ENCODE data around the gene LRRC73.
A peak's percentile ranks its signal among the peaks of the same experiment; 100 is the strongest.
"Not testable (repeated sequence)": the region's sequence is repeated elsewhere in the genome, so short reads cannot be mapped to it uniquely, and the experiment has no call there.

Gene LRRC73

DNA sequence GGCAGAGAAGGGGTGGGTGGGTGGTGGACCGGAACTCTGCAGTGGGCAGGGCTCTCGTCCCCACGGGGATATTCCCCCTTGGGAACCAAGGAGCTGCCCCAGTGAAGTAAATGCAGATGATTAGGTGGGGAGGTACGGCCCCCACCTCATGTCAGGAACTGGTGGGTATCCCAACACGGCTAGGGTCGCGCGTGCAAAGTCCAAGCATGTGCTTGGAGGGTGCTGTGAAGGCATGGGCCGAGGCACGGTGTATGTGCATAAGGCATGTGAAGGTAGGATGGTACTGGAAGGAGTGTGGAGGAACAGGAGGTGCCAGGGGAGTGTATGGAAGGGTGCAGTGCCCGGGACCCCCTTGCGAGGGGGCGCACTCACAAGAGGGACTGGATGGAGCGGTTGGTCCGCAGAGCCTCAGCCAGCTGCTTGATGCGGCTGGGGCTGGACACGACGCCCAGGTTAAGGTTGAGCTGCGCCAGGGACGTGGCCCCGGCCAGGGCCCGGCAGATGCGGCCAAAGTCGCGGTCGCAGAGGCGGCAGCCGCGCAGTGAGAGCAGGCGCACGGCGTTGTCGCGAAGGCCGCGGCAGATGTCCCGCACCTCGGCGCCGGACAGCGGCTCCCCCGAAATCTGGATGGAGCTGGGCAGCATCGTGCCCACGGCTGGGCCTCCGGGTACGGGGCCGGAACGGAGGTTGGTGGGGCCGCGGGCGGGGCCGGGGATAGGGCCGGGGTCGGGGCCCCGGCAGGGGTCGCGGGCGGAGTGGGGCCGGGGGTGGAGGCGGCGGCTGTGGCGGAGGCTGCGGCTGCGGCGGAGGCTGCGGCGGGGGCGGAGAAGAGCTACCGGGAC, 783 bp downstream of the LRRC73 start:
- DNase-seq: no peak

DNA sequence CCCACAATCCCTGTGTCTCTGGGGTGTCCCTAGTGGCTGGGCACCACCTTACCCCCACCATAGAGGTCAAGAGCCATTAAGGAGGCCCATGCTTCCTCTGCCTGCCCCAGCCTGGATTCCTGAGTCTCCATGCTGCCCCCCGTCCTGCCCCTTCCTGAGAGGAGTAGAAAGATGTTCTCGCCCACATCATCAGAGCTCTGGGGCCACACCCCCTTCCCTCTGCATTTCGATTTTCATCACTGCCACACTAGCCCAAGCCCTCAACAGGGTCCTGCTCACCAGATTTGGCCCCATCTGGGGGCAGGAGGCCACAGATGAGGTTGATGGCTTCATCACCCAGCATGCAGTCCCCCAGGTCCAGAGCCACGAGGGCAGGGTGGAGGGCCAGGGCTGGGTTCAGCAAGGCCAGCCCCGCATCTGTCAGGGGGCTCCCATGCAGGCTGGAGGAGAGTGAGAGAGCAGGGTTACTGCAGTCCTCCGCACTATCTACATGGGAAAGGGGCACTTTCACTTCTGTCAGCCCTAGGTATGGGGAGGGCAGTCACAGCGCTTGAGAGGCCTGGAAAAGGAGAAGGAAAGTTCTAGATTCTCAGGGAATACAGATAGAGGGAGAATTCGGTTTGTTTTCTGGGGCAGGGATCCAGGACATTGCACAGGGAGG, 1.5 kb downstream of the LRRC73 start:
- no peak for DNase-seq

DNA sequence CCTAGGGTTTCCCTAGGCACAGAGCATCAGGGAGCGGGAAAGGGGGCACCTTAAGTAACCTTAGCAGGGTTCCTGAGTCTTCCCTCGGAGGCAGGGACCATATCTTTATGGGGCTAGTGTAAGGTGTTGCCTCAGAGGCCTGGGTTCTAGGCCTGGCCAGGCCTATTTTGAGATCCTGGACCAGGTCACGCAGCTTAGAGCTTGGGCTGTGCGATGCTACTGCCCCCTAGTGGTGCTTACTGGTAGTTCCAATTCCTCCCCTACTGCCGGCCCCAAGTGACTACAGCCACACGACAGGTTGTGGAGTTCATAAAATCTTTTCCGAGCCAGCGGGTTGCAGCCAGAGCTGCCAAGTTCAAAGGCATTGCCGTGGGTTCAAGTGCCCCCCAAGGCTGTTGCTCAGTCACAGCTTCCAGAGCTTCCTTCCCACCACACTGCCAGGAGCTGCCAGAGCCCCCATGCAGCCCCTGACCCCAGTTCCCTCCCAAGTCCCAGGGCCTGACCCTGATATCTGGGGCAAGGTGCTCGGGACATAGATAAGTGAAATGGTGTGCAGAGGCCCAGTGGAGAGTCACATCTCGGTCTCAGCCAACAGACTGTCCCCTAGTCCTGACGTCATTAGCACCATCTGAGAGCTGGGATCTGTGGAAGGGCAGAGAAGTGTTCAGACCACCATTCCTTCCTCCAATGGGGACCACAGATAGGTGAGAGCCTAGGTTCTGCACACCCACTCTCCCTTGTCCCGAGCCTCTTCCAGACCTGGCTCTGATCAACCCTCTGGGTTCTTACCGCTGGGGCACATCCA, 3.3 kb downstream of the LRRC73 start:
- DNase-seq: peak; percentile 74

DNA sequence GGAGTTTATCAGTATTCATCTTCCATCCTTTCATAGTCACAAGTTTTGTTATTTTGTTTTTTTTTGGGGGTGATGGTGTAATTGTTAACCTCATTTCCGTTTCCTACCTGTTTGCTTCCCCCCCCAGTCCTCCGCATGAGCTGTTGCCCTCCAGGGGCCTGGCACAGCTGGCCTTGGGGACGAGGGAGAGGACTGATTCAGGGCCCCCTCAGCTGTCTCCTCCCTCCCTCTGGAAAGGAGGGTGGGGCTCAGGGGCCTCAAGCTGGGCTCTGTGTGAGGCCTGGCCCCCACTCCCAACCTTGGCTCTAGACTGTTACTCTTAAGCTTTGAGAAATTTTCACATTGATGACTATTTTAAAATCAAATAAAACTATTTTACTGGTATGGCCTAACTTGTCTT, 4.0 kb downstream of the LRRC73 start:
- DNase-seq: no peak

DNA sequence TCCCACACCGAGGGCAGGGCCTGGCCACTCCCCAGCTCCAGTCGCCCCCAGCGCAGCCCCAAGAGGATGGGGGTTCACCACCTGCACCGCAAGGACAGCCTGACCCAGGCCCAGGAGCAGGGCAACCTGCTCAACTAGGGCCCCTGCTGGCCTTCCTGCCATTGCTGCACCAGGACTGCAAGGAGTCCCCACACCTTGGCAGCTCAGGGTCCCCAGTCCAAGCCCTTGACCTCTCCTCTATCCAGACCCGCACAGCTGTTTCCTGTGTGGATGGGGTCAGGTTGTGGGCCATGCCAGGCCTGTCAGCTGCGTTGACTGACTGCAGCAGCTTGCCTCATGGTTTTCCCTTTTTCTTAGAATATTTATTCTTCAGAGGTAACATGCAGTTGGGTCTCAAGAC, 4.4 kb downstream of the LRRC73 start:
- no peak for DNase-seq

DNA sequence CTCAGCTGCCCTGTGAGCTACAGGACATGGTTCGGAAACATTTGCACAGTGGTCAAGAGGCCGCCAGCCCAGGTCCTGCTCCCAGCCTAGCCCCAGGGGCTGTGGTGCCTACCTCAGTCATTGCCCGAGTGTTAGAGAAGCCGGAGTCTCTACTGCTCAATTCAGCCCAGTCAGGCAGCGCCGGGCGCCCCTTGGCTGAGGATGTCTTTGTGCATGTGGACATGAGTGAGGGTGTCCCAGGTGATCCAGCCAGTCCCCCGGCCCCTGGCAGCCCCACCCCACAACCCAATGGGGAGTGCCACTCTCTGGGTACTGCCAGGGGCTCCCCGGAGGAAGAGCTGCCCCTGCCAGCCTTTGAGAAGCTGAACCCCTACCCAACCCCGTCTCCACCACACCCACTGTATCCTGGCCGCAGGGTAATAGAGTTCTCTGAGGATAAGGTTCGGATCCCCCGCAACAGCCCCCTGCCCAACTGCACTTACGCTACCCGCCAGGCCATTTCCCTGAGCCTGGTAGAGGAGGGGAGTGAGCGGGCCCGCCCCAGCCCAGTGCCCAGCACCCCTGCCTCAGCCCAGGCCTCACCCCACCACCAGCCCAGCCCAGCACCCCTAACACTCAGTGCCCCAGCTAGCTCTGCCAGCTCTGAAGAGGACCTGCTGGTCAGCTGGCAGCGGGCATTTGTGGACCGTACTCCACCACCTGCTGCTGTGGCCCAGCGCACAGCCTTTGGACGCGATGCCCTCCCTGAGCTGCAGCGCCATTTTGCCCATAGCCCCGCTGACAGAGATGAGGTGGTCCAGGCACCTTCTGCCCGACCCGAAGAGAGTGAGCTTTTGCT, 5.2 kb downstream of the LRRC73 start:
- no peak for DNase-seq

DNA sequence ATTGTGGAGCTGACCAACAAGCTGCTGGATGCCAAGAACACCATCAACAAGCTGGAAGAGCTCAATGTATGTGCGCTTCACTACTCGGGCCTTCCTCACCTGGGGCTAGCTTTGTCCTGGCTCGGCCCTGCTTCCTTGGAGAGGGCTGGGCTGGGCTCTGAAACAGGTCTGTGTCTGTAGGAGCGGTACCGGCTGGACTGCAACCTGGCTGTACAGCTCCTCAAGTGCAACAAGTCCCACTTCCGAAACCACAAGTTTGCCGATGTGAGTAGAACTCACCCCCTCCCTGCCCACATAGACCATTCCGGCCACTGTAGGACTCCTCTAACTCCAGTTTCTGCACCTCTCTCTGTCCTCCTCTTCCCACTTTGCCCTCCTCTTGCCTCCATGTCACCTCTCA, 6.7 kb downstream of the LRRC73 start:
- no peak for DNase-seq

DNA sequence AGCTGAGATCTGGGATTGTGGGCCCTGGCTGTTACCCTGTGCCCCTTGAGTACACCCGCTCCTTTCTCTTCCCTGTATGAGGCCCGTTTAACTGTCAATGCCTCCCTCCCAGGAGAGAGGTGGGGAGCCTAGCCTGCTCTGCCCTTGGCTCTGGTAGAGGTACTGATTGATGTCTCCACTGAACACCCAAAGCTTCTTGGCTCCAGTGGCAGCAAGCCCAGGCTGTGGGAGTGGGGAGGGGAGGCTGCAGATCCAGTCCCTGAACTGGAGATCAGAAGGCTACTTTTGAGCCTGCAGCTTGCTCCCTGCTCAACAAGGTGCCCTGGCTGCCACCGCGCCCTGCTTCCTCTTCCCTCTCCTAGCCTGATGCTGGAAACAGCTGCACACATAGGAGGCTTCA, 7.5 kb downstream of the LRRC73 start:
- DNase-seq: no peak

DNA sequence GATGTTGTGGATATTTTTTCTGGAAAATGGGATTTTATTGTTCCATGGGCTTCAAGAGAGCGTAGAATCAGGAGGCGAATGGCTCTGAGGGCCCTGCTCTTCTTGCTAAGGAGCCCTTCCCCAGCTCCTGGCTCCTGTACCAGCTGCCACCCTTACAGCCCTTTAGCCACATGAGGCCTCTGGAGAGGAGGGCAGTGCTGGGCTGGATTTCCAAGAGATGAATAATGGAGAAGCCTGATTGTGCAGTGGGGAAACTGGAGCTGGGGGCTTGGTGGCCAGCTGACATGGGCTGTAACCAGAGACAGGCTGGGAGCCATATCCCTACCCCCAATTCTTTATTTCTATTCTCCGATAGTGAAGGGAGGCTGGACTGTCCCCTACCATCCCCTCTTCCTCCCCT, 9.2 kb downstream of the LRRC73 start:
- no peak for DNase-seq

DNA sequence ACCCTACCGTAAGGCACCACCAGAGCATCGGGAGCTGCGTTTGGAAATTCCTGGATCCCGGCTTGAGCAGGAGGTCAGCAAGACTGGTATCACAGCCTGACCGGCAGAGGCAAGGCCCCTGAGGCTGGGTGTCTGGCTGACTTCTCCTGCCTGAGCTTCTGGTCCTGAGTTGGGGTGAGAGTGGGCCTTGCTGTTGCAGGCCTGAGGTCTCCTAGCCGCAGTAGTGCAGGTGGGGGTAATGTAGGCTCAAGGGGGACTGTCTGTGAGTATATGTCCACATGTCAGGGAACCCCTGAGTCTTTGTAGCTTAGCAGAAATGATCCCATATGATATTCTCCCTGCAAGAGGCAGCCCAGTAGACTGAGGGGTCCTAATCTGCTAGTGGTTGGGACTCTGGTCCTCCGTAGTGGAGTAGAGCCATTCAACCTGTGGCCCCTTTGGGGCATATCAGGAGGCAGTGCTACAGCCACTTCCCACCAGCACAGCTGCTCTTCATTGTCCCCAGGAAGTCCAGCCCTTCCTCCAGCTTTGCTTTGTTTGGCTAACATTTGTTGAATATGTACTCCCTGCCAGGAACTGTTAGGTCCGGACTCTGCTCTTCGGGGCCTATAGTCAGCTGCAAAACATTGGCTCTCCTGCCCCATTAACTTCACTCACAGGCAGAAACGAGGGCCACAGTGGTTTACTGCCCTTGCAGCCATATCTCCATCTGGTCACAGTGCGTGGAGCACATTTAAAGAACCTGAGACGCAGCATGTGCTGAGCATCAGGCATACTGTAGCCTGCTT, 10.9 kb downstream of the LRRC73 start:
- no peak for DNase-seq

DNA sequence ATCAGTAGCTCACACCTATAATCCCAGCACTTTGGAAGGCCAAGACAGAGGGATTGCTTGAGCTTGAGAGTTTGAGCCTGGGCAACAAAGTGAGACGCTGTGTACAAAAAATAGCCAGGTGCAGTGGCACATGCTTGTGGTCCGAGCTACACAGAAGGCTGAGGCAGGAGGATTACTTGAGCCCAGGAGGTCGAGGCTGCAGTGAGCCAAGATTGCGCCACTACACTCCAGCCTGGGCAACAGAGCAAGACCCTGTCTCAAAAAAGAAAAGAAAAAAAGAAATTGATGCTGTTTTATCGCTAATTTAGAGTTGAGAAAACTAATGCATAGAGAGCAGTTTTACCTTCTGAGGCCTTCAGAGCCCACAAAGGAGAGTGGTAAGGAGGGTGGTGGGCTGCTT, 11.9 kb downstream of the LRRC73 start:
- DNase-seq: not testable (repeated sequence)

DNA sequence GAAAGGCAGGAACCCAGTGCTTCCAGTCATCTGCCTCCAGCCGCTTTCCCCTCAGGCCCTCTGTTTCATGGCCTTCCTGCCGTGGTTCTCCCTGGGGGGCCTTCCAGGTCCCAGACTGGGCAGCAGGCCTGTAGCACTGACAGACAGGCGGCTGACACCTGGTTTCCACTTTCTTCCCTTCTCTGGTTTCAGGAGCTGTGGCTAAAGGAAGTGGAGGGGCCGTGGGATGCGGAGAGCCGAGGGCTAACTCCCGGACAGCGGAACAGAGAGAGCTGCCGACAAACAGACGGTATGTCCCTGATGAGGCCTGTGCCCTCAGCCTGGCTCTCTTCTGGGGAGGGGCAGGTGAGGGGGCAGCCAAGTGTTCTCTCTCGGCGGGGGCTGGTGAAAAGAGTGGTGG, 12.5 kb downstream of the LRRC73 start:
- no peak for DNase-seq

DNA sequence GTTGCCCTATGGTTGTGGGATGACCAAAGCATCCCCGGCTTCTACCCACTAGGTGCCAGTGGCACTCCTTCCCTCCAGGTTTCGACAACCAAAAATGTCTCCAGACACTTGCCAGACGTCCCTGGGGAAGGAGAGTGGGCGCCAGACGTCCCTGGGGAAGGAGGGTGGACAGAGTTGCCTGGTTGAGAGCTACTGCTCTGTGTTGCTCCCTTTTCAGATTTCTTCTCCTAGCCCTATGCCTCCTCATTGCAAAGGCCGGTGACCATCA, 13.1 kb downstream of the LRRC73 start:
- no peak for DNase-seq

DNA sequence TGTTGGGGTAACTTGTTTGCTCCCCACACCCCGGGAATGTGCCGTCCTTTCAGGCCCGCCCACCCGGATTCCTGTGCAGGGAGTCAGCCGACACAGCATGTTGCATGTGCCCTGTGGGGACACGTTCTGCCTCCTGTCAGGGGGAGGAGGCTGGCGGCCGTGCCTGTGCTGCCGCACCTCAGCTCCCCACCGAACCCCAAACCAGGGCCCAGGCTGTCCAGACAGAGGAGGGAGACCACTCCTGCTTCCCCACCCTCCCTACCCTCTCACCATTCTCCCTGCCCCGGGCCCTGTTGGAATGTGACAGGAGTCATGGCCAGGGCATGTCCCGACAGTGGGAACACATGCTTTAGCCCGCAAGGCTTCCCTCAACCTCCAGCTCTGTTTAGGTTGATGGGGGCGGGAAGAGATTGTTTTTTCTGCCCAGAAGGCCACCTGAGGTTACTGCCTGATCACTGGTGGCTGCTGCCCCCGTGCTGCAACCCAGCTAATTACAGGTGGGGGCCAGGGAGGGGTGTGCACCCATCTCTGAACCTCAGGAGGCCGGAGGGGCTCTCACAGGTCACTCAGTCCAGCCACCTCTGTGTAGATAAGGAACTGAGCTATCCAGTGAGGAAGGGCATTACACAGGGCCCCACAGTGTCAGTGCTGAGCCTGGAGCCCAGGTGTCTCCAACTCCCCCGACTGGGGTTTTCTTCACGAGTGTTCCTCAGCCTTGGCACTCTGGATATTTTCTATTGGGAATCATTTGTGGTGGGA, 13.6 kb downstream of the LRRC73 start:
- peak; percentile 55 for DNase-seq

DNA sequence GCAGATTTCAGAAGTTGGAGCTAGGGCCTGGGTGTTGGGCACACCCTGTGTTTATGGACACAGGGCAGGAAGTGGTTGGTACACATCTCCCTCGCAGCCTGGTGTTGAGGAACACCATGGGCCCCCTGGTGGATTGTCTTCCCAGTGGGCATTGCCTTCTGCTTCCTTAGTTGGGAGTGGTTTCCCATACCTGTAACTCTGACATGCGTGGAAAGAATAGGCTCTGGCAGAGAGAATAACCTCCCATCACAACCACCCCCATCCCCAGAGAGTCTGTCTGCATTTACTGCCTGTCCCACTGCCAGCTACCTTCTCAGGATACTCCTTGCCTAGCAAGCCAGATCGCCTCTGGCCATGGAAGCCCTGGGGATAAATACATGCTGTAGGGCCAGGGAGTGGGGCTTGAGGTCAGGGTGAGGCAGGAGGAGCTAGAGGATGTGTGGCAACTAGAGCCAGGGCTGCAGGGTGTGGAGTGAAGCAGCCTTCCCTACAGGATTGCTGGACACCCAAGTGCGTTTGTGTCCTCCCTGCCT, 14.7 kb downstream of the LRRC73 start:
- DNase-seq: peak; percentile 41

DNA sequence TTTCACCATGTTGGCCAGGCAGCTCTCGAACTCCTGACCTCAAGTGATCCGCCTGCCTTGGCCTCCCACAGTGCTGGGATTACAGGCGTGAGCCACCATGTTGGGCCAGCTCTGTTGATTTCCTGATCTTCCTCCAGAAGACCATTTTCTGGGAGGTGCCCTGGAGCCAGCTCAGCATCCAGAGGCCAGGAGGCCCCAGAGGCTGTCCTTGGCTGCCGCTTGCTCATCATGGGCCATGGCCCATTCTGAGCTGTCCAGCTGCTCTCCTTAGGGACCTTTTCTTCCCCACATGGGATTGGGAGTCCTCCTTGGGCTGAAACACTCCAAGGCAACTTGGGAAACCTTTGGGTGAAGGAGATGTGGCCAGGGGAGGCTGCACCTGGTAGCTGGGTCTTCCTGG, 15.4 kb downstream of the LRRC73 start:
- DNase-seq: no peak

DNA sequence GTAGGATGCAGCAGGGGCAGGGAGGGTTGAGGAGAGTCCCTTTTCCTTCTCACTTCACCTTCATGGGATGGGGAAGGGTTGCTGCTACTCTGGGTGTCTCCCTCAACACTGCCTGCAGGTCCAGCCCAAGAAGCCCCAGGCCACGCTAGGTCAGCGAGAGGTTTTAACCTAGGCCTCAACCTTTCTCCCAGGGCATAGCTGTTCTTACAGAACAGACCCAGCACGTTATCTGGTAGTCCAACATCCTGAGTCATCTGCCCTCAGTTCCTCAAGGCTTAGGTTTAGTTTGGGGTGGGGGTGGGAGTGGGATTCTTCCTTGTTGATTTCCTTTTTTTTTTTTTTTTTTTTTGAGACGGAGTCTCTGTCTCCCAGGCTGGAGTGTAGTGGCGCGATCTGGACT, 15.8 kb downstream of the LRRC73 start:
- no peak for DNase-seq

DNA sequence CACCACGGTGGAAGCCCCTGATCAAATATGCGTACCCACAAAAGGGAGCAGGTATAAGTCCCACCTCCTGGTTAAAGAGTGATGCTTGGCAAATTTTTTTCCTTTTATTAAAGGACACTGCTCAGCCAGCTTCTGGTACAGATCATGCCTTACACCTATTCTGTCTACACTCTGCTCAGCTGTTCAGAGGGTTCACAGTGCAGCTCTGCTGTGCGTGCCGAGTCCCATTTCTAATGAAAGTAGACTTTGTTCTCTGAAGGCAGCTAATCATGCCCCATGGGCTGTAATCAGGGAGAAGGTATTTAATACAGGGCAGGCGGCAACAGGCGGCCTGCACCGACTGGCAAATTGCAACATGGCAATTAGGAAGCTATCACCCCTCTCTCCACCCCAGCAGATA, 16.3 kb downstream of the LRRC73 start:
- DNase-seq: no peak

DNA sequence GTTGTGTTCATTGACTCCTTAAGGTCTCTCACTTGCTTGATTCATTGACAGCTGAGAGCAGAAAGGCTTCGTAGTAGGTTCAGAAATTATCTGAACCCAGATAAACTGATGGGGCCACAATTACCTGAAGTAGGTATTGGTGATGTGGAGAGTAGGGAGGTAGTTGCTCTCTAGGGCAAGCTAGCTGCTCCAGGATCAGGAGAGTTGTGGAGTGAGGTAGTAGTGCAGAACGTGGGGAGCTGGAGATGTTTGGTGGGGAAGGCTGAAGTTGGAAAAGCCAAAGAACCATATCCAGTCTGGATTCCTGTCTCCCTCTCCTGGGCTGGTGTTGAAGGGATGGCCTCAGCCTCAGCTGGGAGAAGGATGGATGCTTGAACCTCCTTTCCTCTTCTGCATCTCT, 16.9 kb downstream of the LRRC73 start:
- no peak for DNase-seq

DNA sequence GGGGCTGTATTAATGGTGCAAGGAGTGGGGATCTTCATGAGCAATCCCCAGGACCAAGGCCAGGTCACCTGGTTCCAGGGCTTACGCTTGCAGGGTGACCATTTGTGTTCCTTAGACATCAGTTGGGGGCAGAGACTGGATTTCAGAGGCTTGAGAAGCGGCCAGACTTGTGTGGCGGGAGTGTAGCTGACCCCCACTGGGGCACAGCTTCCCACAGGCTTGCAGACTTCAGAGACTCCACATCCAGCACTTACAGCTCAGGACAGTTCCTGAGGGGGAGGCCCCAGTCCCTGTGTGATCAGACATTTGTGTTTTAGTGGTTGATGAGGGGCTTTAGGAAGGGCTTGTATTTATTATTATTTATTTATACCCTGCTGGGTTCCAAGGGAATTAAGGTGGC, 17.5 kb downstream of the LRRC73 start:
- DNase-seq: no peak

Data from T1000 (cell line).